ENCODE measurements around the gene IPMK. TPM values are rescaled to one million over a fixed set of nuclear protein-coding genes. Genes with fewer than 3 reads are reported as not detected.

IPMK gene
- total and polyA plus RNA-seq, 2 donors from 2014 or later: 1.7 to 5.0 TPM

GRCh38 chr10:58243269-58243668 is 24.4 kb downstream of the IPMK start:
- Histone ChIP-seq H3K27me3 (ENCODE audit: control insufficient read depth, insufficient read depth, low read length) (no peaks in the 10 kb centered on the region), H3K4me3 (ENCODE audit: low read length in 3 of 3) (no peak overlapping the region), H3K27ac (ENCODE audit: low read depth in 2 of 2, low read length in 2 of 2) (no peak overlapping the region), H3K36me3 (ENCODE audit: control insufficient read depth in 2 of 3, insufficient read depth in 3 of 3, low read length in 3 of 3) (no peaks in the 10 kb centered on the region), H3K9me3 (ENCODE audit: control insufficient read depth in 2 of 3, insufficient read depth in 1 of 3, low read length in 3 of 3) (no peaks in the 10 kb centered on the region), H3K4me1 (ENCODE audit: control insufficient read depth in 2 of 3, insufficient read depth in 2 of 3, low read depth in 1 of 3, low read length in 3 of 3) (no peaks in the 10 kb centered on the region), H3K9ac (ENCODE audit: low read length in 3 of 3) (no peak overlapping the region)
- TF ChIP-seq CTCF (IDR thresholded peaks at IDR 0.05; ENCODE audit: borderline replicate concordance, extremely low read depth, insufficient read depth): no peak
- no peak for FAIRE-seq
- no peak for DNase-seq
- intact Hi-C loops (cut with DNase I): no loop called here

GRCh38 chr10:58241346-58241745 is 26.3 kb downstream of the IPMK start:
- H3K4me3 ChIP-seq (ENCODE audit: low read length in 3 of 3): no peak overlapping the region
- no peak for TF ChIP-seq CTCF (IDR thresholded peaks at IDR 0.05; ENCODE audit: borderline replicate concordance, extremely low read depth, insufficient read depth)
- DNase-seq (no peak), FAIRE-seq (no peak)
- intact Hi-C loops (cut with DNase I): no loop called here
- H3K9me3 ChIP-seq (ENCODE audit: control insufficient read depth in 2 of 3, insufficient read depth in 1 of 3, low read length in 3 of 3): no peaks in the 10 kb centered on the region
- H3K4me1 ChIP-seq (ENCODE audit: control insufficient read depth in 2 of 3, insufficient read depth in 2 of 3, low read depth in 1 of 3, low read length in 3 of 3): no peaks in the 10 kb centered on the region
- no peak overlapping the region for H3K9ac ChIP-seq (ENCODE audit: low read length in 3 of 3)
- no peaks in the 10 kb centered on the region for H3K27me3 ChIP-seq (ENCODE audit: control insufficient read depth, insufficient read depth, low read length)
- no peak overlapping the region for H3K27ac ChIP-seq (ENCODE audit: low read depth in 2 of 2, low read length in 2 of 2)
- H3K36me3 ChIP-seq (ENCODE audit: control insufficient read depth in 2 of 3, insufficient read depth in 3 of 3, low read length in 3 of 3): no peaks in the 10 kb centered on the region

GRCh38 chr10:58240531-58240930 is 27.2 kb downstream of the IPMK start:
- H3K9me3 ChIP-seq (ENCODE audit: control insufficient read depth in 2 of 3, insufficient read depth in 1 of 3, low read length in 3 of 3): no peaks in the 10 kb centered on the region
- intact Hi-C loops (cut with DNase I): no loop called here
- no peak for TF ChIP-seq CTCF (IDR thresholded peaks at IDR 0.05; ENCODE audit: borderline replicate concordance, extremely low read depth, insufficient read depth)
- no peak overlapping the region for H3K27ac ChIP-seq (ENCODE audit: low read depth in 2 of 2, low read length in 2 of 2)
- H3K9ac ChIP-seq (ENCODE audit: low read length in 3 of 3): no peak overlapping the region
- DNase-seq: no peak
- H3K27me3 ChIP-seq (ENCODE audit: control insufficient read depth, insufficient read depth, low read length): no peaks in the 10 kb centered on the region
- H3K4me1 ChIP-seq (ENCODE audit: control insufficient read depth in 2 of 3, insufficient read depth in 2 of 3, low read depth in 1 of 3, low read length in 3 of 3): no peaks in the 10 kb centered on the region
- H3K4me3 ChIP-seq (ENCODE audit: low read length in 3 of 3): no peak overlapping the region
- H3K36me3 ChIP-seq (ENCODE audit: control insufficient read depth in 2 of 3, insufficient read depth in 3 of 3, low read length in 3 of 3): no peaks in the 10 kb centered on the region
- no peak for FAIRE-seq

GRCh38 chr10:58239561-58240169 is 28.0 kb downstream of the IPMK start:
- Histone ChIP-seq H3K4me3 (ENCODE audit: low read length in 3 of 3) (no peak overlapping the region), H3K9ac (ENCODE audit: low read length in 3 of 3) (no peak overlapping the region), H3K27me3 (ENCODE audit: control insufficient read depth, insufficient read depth, low read length) (no peaks in the 10 kb centered on the region), H3K27ac (ENCODE audit: low read depth in 2 of 2, low read length in 2 of 2) (no peak overlapping the region), H3K9me3 (ENCODE audit: control insufficient read depth in 2 of 3, insufficient read depth in 1 of 3, low read length in 3 of 3) (no peaks in the 10 kb centered on the region), H3K4me1 (ENCODE audit: control insufficient read depth in 2 of 3, insufficient read depth in 2 of 3, low read depth in 1 of 3, low read length in 3 of 3) (no peaks in the 10 kb centered on the region), H3K36me3 (ENCODE audit: control insufficient read depth in 2 of 3, insufficient read depth in 3 of 3, low read length in 3 of 3) (no peaks in the 10 kb centered on the region)
- TF ChIP-seq CTCF (IDR thresholded peaks at IDR 0.05; ENCODE audit: borderline replicate concordance, extremely low read depth, insufficient read depth): no peak
- FAIRE-seq (no peak), DNase-seq (no peak)
- intact Hi-C loops (cut with DNase I): no loop called here
